HEK293T (cell line): ENCODE measurements around the gene RBM15B.

Experiments used
- BHLHE40 ChIP-seq: fragments of 450-650 bp; IDR thresholded peaks from 2 replicates; pipeline ENCODE4 v1.6.1; 2016; ENCODE audit warnings: mild to moderate bottlenecking, moderate library complexity, borderline replicate concordance
- ELF4 ChIP-seq: fragments of 450-650 bp; IDR thresholded peaks from 2 replicates; pipeline ENCODE4 v1.6.1; 2017; ENCODE audit warnings: antibody characterized with exemption
- FOXA1 ChIP-seq: fragments of 450-650 bp; IDR thresholded peaks from 2 replicates; pipeline ENCODE4 v1.6.1; 2016; ENCODE audit warnings: mild to moderate bottlenecking
- FOXK2 ChIP-seq: fragments of 450-650 bp; IDR thresholded peaks from 2 replicates; pipeline ENCODE4 v1.6.1; 2016; ENCODE audit warnings: mild to moderate bottlenecking
- L3MBTL2 ChIP-seq: fragments of 450-650 bp; conservative IDR thresholded peaks from 2 replicates; pipeline ENCODE4 v1.6.1; 2016; ENCODE audit warnings: mild to moderate bottlenecking
- LEF1 ChIP-seq: fragments of 450-650 bp; IDR thresholded peaks from 2 replicates; pipeline ENCODE4 v1.6.1; 2017; ENCODE audit warnings: mild to moderate bottlenecking, borderline replicate concordance
- SP1 ChIP-seq: fragments of 450-650 bp; IDR thresholded peaks from 2 replicates; pipeline ENCODE4 v1.6.1; 2017
- SUZ12 ChIP-seq: fragments of 450-650 bp; IDR thresholded peaks from 2 replicates; pipeline ENCODE4 v1.6.1; 2016; ENCODE audit warnings: mild to moderate bottlenecking
- TF ChIP-seq, protein P1 (sequence below): fragments of 450-650 bp; IDR thresholded peaks from 2 replicates; pipeline ENCODE4 v1.6.1; 2016

DNA sequence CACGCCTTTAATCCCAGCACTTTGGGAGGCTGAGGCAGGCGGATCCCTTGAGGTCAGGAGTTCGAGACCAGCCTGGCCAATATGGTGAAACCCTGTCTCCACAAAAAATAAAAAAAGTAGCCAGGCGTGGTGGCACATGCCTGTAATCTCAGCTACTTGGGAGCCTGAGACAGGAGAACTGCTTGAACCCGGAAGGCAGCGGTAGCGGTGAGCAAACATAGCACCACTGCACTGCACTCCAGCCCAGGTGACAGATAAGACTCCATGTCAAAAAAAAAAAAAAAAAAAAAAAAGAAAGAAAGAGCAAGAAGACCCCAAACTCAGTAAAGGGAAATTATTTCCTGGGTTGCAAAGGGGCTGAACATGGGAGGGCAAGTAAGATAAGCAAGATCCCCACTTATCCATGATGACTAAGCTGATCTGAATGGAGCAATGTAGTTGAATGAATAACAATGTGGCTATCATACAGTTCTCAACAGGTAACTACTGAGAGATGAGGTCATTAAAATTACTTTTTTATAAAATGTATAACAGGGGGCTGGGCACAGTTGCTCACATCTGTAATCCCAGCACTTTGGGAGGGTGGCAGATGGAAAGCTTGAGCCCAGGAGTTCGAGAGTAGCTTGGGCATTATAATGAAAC is 46.0 kb downstream of the RBM15B start:
- TF ChIP-seq SP1 = no peak
- TF ChIP-seq, protein P1, sequence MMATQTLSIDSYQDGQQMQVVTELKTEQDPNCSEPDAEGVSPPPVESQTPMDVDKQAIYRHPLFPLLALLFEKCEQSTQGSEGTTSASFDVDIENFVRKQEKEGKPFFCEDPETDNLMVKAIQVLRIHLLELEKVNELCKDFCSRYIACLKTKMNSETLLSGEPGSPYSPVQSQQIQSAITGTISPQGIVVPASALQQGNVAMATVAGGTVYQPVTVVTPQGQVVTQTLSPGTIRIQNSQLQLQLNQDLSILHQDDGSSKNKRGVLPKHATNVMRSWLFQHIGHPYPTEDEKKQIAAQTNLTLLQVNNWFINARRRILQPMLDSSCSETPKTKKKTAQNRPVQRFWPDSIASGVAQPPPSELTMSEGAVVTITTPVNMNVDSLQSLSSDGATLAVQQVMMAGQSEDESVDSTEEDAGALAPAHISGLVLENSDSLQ = no peak
- TF ChIP-seq ELF4 = no peak
- TF ChIP-seq L3MBTL2 = no peak
- no peak for TF ChIP-seq FOXK2
- no peak for TF ChIP-seq FOXA1
- no peak for TF ChIP-seq LEF1
- TF ChIP-seq BHLHE40 = no peak
- TF ChIP-seq SUZ12 = no peak
